Immature natural killer cell (primary cell): ENCODE results near the gene HDDC2. TPM values are rescaled to one million over a fixed set of nuclear protein-coding genes. Genes with fewer than 3 reads are reported as not detected.
A peak's percentile ranks its signal among the peaks of the same experiment; 100 is the strongest.

Source experiments
- DNase-seq, 3 donors: peaks; one replicate each; pipeline ENCODE4 v3.0.0; 2022; ENCODE audit warnings: mixed read lengths in 1 of 3
- H3K27ac Mint-ChIP-seq, 6 donors: one replicate each; pipeline ENCODE4 v1.8.0; 2020; ENCODE audit warnings: mixed read lengths in 6 of 6, mild to moderate bottlenecking in 5 of 6, inconsistent platforms in 4 of 6, moderate library complexity in 3 of 6
- H3K27me3 Mint-ChIP-seq, 3 donors: one replicate each; pipeline ENCODE4 v1.8.0; 2020 to 2021; ENCODE audit warnings: low read depth in 3 of 3, mild to moderate bottlenecking in 3 of 3, mixed read lengths in 3 of 3, moderate library complexity in 3 of 3, inconsistent platforms in 1 of 3
- H3K36me3 Mint-ChIP-seq, 3 donors: one replicate each; pipeline ENCODE4 v1.8.0; 2020; ENCODE audit warnings: mixed read lengths in 3 of 3, inconsistent platforms in 2 of 3, mild to moderate bottlenecking in 2 of 3
- H3K4me1 Mint-ChIP-seq, 2 donors: one replicate each; pipeline ENCODE4 v1.8.0; 2020; ENCODE audit warnings: inconsistent platforms in 2 of 2, mild to moderate bottlenecking in 2 of 2, mixed read lengths in 2 of 2, moderate library complexity in 1 of 2
- H3K4me3 Mint-ChIP-seq, 5 donors: one replicate each; pipeline ENCODE4 v1.8.0; 2020; ENCODE audit warnings: mild to moderate bottlenecking in 5 of 5, mixed read lengths in 5 of 5, inconsistent platforms in 3 of 5, moderate library complexity in 3 of 5
- H3K9me3 Mint-ChIP-seq, 6 donors: one replicate each; pipeline ENCODE4 v1.8.0; 2020; ENCODE audit warnings: mild to moderate bottlenecking in 6 of 6, mixed read lengths in 6 of 6, inconsistent platforms in 4 of 6, moderate library complexity in 3 of 6
- polyA plus RNA-seq, 3 donors: library from polyadenylated mRNA; unstranded; fragments of 300-500 nt; fragmentation: Illumina TruSeq; gene quantifications; one replicate each; pipeline ENCODE4 v1.2.3, GENCODE V29; 2021

Gene HDDC2
- polyA plus RNA-seq, 3 donors from 2014 or later, result 175 to 238 (median 228) TPM

- H3K4me3 Mint-ChIP-seq, result no peak overlapping the region
- no peak for DNase-seq
- H3K36me3 Mint-ChIP-seq, result peaks cover 17 to 44% (median 19%) of the 10 kb centered on the region in 3 donors
- peak overlapping the region in 2 of 6 donors; percentile 31 to 34 for H3K27ac Mint-ChIP-seq
- H3K9me3 Mint-ChIP-seq, result peaks cover 0 to 2% (median 0%) of the 10 kb centered on the region in 6 donors
- H3K4me1 Mint-ChIP-seq, result peaks cover 56 to 63% of the 10 kb centered on the region in 2 donors
- H3K27me3 Mint-ChIP-seq, result peaks cover 0 to under 1% (median 0%) of the 10 kb centered on the region in 3 donors
Observed at GRCh38 chr6:125273965-125274364, 27.8 kb downstream of the HDDC2 start.

GRCh38 chr6:125273251-125273650 is 28.5 kb downstream of the HDDC2 start:
- H3K36me3 Mint-ChIP-seq, result peaks cover 11 to 39% (median 13%) of the 10 kb centered on the region in 3 donors
- H3K9me3 Mint-ChIP-seq, result peaks cover 0 to 2% (median 0%) of the 10 kb centered on the region in 6 donors
- peaks cover 53 to 59% of the 10 kb centered on the region in 2 donors for H3K4me1 Mint-ChIP-seq
- H3K27me3 Mint-ChIP-seq, result peaks cover 0 to 4% (median 0%) of the 10 kb centered on the region in 3 donors
- no peak overlapping the region for H3K4me3 Mint-ChIP-seq
- peak overlapping the region in 1 of 6 donors; percentile 1 for H3K27ac Mint-ChIP-seq
- DNase-seq, result no peak

- peaks cover 0 to 4% (median 0%) of the 10 kb centered on the region in 3 donors for H3K27me3 Mint-ChIP-seq
- peaks cover 11 to 34% (median 13%) of the 10 kb centered on the region in 3 donors for H3K36me3 Mint-ChIP-seq
- DNase-seq, result no peak
- peaks cover 0 to 2% (median 0%) of the 10 kb centered on the region in 6 donors for H3K9me3 Mint-ChIP-seq
- peaks cover 46 to 49% of the 10 kb centered on the region in 2 donors for H3K4me1 Mint-ChIP-seq
- H3K4me3 Mint-ChIP-seq, result no peak overlapping the region
- no peak overlapping the region for H3K27ac Mint-ChIP-seq
Observed at GRCh38 chr6:125271486-125272159, 30.1 kb downstream of the HDDC2 start.

GRCh38 chr6:125270380-125270779 is 31.4 kb downstream of the HDDC2 start:
- H3K4me3 Mint-ChIP-seq, result no peak overlapping the region
- peaks cover 9 to 28% (median 11%) of the 10 kb centered on the region in 3 donors for H3K36me3 Mint-ChIP-seq
- no peak for DNase-seq
- H3K4me1 Mint-ChIP-seq, result peaks cover 39 to 47% of the 10 kb centered on the region in 2 donors
- peaks cover 0 to 4% (median 0%) of the 10 kb centered on the region in 3 donors for H3K27me3 Mint-ChIP-seq
- peak overlapping the region in 1 of 6 donors; percentile 1 for H3K27ac Mint-ChIP-seq
- H3K9me3 Mint-ChIP-seq, result peaks cover 0 to 2% (median 0%) of the 10 kb centered on the region in 6 donors

- H3K36me3 Mint-ChIP-seq, result peaks cover 5 to 27% (median 7%) of the 10 kb centered on the region in 3 donors
- peaks cover 40 to 47% of the 10 kb centered on the region in 2 donors for H3K4me1 Mint-ChIP-seq
- H3K4me3 Mint-ChIP-seq, result peak overlapping the region; percentile 63 to 85 (median 75)
- peak overlapping the region; percentile 50 to 89 (median 84) for H3K27ac Mint-ChIP-seq
- peaks cover 0 to 4% (median 0%) of the 10 kb centered on the region in 3 donors for H3K27me3 Mint-ChIP-seq
- H3K9me3 Mint-ChIP-seq, result peaks cover 0 to 2% (median 0%) of the 10 kb centered on the region in 6 donors
- DNase-seq, result peak; percentile 19 to 21 (median 21)
Observed at GRCh38 chr6:125269328-125269985, 32.3 kb downstream of the HDDC2 start.

GRCh38 chr6:125268765-125269164 is 33.0 kb downstream of the HDDC2 start:
- no peak overlapping the region for H3K4me3 Mint-ChIP-seq
- H3K36me3 Mint-ChIP-seq, result peaks cover 5 to 20% (median 7%) of the 10 kb centered on the region in 3 donors

DNA sequence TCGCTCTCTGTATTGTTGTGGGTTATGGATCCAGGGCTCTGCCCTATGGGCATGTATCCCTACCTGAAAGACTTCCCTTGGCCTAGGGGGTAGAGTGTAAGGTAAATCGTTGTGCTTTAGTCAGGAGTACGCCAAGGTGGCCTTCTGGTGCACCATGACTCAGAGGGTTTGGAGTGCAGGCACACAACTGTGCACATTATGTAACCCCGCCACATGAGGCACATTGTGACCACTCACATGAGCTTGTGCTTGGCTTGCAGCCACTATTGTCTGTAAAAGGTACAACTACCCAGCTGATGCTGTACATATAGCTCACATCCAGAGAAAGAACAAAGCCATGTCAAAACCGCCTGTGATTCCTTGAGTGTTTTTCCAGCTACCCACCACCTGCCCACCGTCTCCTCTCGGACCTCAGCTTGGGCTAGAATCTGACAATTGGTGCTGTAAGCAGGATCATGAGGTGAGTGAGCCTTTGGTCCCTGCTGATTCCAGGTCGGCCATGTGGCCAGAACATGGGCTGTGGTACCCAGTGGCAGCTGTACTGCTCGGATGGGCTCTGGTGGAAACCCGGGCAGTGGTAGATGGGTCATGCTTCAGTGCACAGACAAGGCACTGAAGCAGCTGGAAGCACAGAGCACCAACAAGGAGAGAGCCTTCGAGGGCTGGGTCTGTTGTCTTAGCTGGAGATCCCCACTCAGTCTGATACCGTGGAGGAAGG is 33.8 kb downstream of the HDDC2 start:
- Mint-ChIP-seq H3K4me1 (peaks cover 51 to 56% of the 10 kb centered on the region in 2 donors), H3K36me3 (peaks cover 5 to 18% (median 7%) of the 10 kb centered on the region in 3 donors), H3K9me3 (peaks cover 0 to 2% (median 0%) of the 10 kb centered on the region in 6 donors), H3K4me3 (no peak overlapping the region), H3K27ac (no peak overlapping the region), H3K27me3 (peaks cover 0 to 4% (median 0%) of the 10 kb centered on the region in 3 donors)
- DNase-seq, result no peak

More at GRCh38 chr6:125268765-125269164, 33.0 kb downstream of the HDDC2 start:
- Mint-ChIP-seq H3K27me3 (peaks cover 0 to 4% (median 0%) of the 10 kb centered on the region in 3 donors), H3K27ac (peak overlapping the region in 2 of 6 donors; percentile 13 to 50), H3K4me1 (peaks cover 45 to 49% of the 10 kb centered on the region in 2 donors), H3K9me3 (peaks cover 0 to 2% (median 0%) of the 10 kb centered on the region in 6 donors)
- DNase-seq, result no peak

GRCh38 chr6:125264476-125264875 is 37.3 kb downstream of the HDDC2 start:
- Mint-ChIP-seq H3K36me3 (no peaks in the 10 kb centered on the region), H3K4me3 (peak overlapping the region; percentile 67 to 87 (median 69)), H3K27me3 (peaks cover 0 to 4% (median 0%) of the 10 kb centered on the region in 3 donors), H3K9me3 (no peaks in the 10 kb centered on the region), H3K27ac (peak overlapping the region; percentile 41 to 87 (median 80)), H3K4me1 (peaks cover 48 to 61% of the 10 kb centered on the region in 2 donors)
- DNase-seq, result peak; percentile 37 to 52 (median 50)

DNA sequence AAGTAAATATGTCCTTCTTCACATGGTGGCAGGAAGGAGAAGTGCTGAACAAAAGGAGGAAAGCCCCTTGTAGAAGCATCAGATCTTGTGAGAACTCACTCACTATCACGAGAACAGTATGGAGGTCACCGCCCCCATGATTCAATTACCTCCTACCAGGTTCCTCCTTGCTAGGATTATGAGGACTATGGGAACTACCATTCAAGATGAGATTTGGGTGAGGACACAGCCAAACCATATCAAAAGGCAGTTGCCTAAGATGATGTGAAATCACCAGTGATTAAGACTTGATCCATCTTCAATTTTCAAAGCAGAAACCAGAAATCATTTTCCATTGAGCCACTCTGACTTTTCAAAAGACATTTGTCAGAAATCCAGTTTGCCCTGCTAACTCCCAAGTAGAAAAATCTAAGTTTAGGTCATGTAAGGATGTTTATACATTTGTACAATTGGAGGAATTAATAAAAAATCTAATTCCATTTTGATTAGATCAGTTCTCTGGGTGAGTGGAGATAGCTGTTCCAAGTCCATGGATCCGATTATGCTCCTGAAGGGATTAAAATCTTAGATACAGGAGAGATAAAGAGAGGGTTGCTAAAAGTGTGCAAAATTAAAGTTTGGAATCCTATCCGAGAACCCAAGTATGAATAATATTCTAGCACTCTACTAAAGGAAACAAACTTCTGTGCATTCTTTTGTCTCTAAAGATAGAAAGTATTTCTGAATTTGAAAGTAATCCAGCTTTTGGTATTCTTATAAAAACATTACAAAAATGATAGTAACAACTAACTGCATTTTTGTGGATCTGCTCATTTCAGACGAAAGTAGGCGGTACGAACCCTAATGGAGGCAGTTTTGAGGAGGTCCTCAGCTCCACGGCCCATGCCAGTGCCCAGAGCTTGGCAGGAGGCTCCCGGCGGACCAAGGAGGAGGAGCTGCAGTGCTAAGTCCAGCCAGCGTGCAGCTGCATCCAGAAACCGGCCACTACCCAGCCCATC is 39.5 kb downstream of the HDDC2 start:
- Mint-ChIP-seq H3K36me3 (no peaks in the 10 kb centered on the region), H3K27ac (peak overlapping the region in 5 of 6 donors; percentile 0 to 62 (median 27)), H3K9me3 (no peaks in the 10 kb centered on the region), H3K4me3 (no peak overlapping the region), H3K4me1 (peaks cover 36 to 52% of the 10 kb centered on the region in 2 donors), H3K27me3 (no peaks in the 10 kb centered on the region)
- DNase-seq, result no peak

DNA sequence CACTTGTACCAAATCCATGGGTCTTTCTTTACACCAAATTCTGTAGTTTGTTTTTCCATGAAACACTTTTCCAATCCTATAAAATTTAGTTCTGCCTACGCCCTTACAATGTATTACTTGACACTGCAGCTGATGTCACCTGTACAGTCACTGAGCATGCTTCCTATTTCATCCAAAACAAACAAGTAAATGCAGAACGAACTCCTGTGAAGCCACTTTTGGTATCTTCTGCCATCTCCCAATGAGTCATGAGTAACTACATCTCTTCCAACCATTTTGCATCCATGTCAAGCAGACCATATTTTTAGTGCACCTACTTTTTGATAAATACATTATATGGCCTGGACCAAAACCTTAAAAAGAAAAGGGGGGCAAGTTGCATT is 42.4 kb downstream of the HDDC2 start:
- H3K4me3 Mint-ChIP-seq, result no peak overlapping the region
- no peaks in the 10 kb centered on the region for H3K36me3 Mint-ChIP-seq
- peaks cover 18 to 25% of the 10 kb centered on the region in 2 donors for H3K4me1 Mint-ChIP-seq
- DNase-seq, result no peak
- H3K27me3 Mint-ChIP-seq, result peaks cover 0 to 2% (median 1%) of the 10 kb centered on the region in 3 donors
- H3K27ac Mint-ChIP-seq, result no peak overlapping the region
- no peaks in the 10 kb centered on the region for H3K9me3 Mint-ChIP-seq

DNA sequence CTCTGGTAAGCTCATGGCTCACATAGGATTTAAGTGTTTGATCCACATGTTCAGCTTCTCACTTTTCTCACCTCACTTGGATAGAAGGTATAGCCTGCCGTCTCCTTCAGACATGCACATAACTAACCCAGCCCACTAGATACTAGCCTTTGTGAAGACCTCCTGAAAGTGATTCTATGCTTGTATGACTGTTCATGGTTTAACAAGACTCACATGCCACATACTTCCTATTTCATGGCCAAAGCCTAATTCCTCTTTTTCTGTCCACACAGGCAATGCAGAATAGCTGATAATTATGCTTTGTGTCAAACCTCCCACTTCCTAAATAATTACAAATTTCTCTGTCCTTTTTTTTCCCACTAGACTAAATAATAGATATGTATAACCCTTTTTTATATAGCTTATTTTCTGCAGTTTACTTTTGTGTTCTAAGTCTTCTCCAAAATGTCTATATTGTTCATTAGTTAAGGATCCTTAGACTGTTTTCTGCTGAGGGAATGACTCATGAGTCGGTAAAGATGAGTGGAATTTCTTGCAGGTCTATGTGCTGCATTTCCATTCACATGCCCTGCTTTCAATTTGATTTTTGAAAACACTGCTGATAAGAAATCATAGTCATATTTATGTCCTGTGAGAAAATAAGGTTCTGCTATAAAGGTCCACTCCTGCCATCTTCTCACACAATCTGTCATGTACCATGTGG is 43.0 kb downstream of the HDDC2 start:
- Mint-ChIP-seq H3K9me3 (no peaks in the 10 kb centered on the region), H3K4me1 (peaks cover 13 to 20% of the 10 kb centered on the region in 2 donors), H3K36me3 (no peaks in the 10 kb centered on the region), H3K4me3 (no peak overlapping the region), H3K27me3 (peaks cover 0 to 3% (median 2%) of the 10 kb centered on the region in 3 donors), H3K27ac (peak overlapping the region in 2 of 6 donors; percentile 17)
- DNase-seq, result no peak

GRCh38 chr6:125257351-125257750 is 44.4 kb downstream of the HDDC2 start:
- peaks cover 0 to 5% (median 3%) of the 10 kb centered on the region in 3 donors for H3K27me3 Mint-ChIP-seq
- no peak overlapping the region for H3K27ac Mint-ChIP-seq
- DNase-seq, result no peak
- no peaks in the 10 kb centered on the region for H3K9me3 Mint-ChIP-seq
- peaks cover 5 to 6% of the 10 kb centered on the region in 2 donors for H3K4me1 Mint-ChIP-seq
- no peaks in the 10 kb centered on the region for H3K36me3 Mint-ChIP-seq
- no peak overlapping the region for H3K4me3 Mint-ChIP-seq
